OCI-LY3 (cell line): ENCODE results near the gene DPT.

Experiments used
- H2AFZ ChIP-seq: fragments of 200-600, 300-600 bp; shearing (Covaris generic); 2 replicates; pipeline ENCODE4 v1.6.0; 2014; ENCODE audit warnings: antibody characterized with exemption, low read depth, low read length
- H3K27ac ChIP-seq: fragments of 200-600, 300-600 bp; sonication (generic); 2 replicates; pipeline ENCODE4 v1.5.1; 2014; ENCODE audit warnings: mild to moderate bottlenecking, low read length, moderate library complexity, mixed read lengths
- H3K27me3 ChIP-seq: fragments of 200-600, 300-600 bp; sonication (generic); 2 replicates; pipeline ENCODE4 v1.6.1; 2014; ENCODE audit warnings: low read depth, low read length, mixed read lengths
- H3K36me3 ChIP-seq: fragments of 200-600, 300-600 bp; sonication (generic); replicated peaks from 2 replicates; pipeline ENCODE3; 2014; ENCODE audit warnings: low read depth, low read length, mixed read lengths
- H3K4me1 ChIP-seq: fragments of 300-600, 200-600 bp; sonication (generic); 2 replicates; pipeline ENCODE4 v1.6.1; 2014; ENCODE audit warnings: low read length, mixed read lengths
- H3K4me2 ChIP-seq: fragments of 200-600, 300-600 bp; sonication (generic); 2 replicates; pipeline ENCODE4 v1.6.1; 2014; ENCODE audit warnings: low read length, mixed read lengths
- H3K4me3 ChIP-seq: fragments of 300-600, 200-600 bp; sonication (generic); 2 replicates; pipeline ENCODE4 v1.5.1; 2014; ENCODE audit warnings: antibody characterized with exemption, mild to moderate bottlenecking, low read length, moderate library complexity
- H3K79me2 ChIP-seq: fragments of 300-600, 200-600 bp; shearing (Covaris generic); 2 replicates; pipeline ENCODE4 v1.6.1; 2014; ENCODE audit warnings: mild to moderate bottlenecking, low read length, mixed read lengths
- H3K9ac ChIP-seq: fragments of 300-600, 200-600 bp; shearing (Covaris generic); 2 replicates; pipeline ENCODE4 v1.6.0; 2014; ENCODE audit warnings: mild to moderate bottlenecking, low read length, moderate library complexity
- H3K9me3 ChIP-seq: fragments of 200-600, 300-600 bp; shearing (Covaris generic); 2 replicates; pipeline ENCODE4 v1.6.1; 2014; ENCODE audit warnings: low read length, mixed read lengths; ENCODE audit not compliant: insufficient read depth
- H4K20me1 ChIP-seq: fragments of 200-600, 300-600 bp; sonication (generic); 2 replicates; pipeline ENCODE4 v1.6.1; 2016; ENCODE audit warnings: low read length, mixed read lengths; ENCODE audit not compliant: insufficient read depth
- CTCF ChIP-seq: fragments of 200-600, 300-600 bp; sonication (generic); IDR thresholded peaks from 2 replicates; pipeline ENCODE4 v1.5.1; 2014; ENCODE audit warnings: antibody characterized with exemption, low read length, low read depth
- EZH2phosphoT487 ChIP-seq: fragments of 200-600 bp; shearing (Covaris generic); IDR thresholded peaks from 2 replicates; pipeline ENCODE4 v1.6.1; 2018; ENCODE audit warnings: antibody characterized with exemption, mixed run types, low read depth

Gene DPT

GRCh38 chr1:168728473-168729404, at the start of gene DPT:
Gene DPT, minus strand, starts transcription at chr1:168729206. Its CDS starts 32 bp downstream, at chr1:168729174.
- H2AFZ ChIP-seq, result no peak within 1 kb of the TSS
- no peaks in the 10 kb centered on the region for H4K20me1 ChIP-seq
- peaks cover 4% of the 10 kb centered on the region for H3K27me3 ChIP-seq
- no peaks in the 10 kb centered on the region for H3K79me2 ChIP-seq
- no peak within 1 kb of the TSS for H3K4me2 ChIP-seq
- TF ChIP-seq CTCF (no peak), EZH2phosphoT487 (no peak)
- H3K9me3 ChIP-seq, result no peaks in the 10 kb centered on the region
- no peaks in the 10 kb centered on the region for H3K4me1 ChIP-seq
- no peaks in the 10 kb centered on the region for H3K36me3 ChIP-seq
- H3K4me3 ChIP-seq, result no peak within 1 kb of the TSS
- H3K9ac ChIP-seq, result no peak within 1 kb of the TSS
- no peak within 1 kb of the TSS for H3K27ac ChIP-seq

GRCh38 chr1:168775366-168775765, 46.4 kb upstream of the DPT start:
- no peak overlapping the region for H3K4me2 ChIP-seq
- no peaks in the 10 kb centered on the region for H4K20me1 ChIP-seq
- no peak overlapping the region for H3K27ac ChIP-seq
- no peaks in the 10 kb centered on the region for H3K9me3 ChIP-seq
- no peaks in the 10 kb centered on the region for H3K79me2 ChIP-seq
- no peak overlapping the region for H3K4me3 ChIP-seq
- H3K36me3 ChIP-seq, result no peaks in the 10 kb centered on the region
- H3K9ac ChIP-seq, result no peak overlapping the region
- TF ChIP-seq EZH2phosphoT487 (no peak), CTCF (no peak)
- H3K4me1 ChIP-seq, result peaks cover 3% of the 10 kb centered on the region; the same call in 1 of the 2 replicates
- H2AFZ ChIP-seq, result no peak overlapping the region
- peaks cover 11% of the 10 kb centered on the region; the same call in 1 of the 2 replicates for H3K27me3 ChIP-seq

DNA sequence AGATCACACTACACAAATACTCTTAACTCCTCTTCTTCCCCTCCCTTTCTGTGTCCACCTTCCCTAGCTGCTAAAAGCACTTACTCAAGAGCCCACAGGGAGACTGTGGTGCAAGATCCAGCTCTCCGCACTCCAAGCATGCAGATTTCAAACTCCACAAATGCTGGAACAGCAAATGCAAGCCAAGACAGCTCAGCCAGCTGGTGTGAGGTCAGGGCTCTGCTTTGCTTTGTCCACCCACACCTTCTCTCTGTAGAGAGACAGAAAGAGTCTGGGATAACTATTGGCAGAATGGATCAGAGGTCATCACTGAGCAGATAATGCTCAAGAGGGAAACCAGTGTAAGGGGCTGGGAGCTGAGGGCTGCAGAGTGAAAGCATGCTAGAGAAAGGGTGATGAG, 45.2 kb upstream of the DPT start:
- Histone ChIP-seq H3K27ac (no peak overlapping the region), H3K79me2 (no peaks in the 10 kb centered on the region), H3K9ac (no peak overlapping the region), H2AFZ (no peak overlapping the region), H4K20me1 (no peaks in the 10 kb centered on the region), H3K4me3 (no peak overlapping the region), H3K27me3 (peaks cover 2% of the 10 kb centered on the region; the same call in 1 of the 2 replicates), H3K4me2 (no peak overlapping the region), H3K9me3 (no peaks in the 10 kb centered on the region), H3K36me3 (no peaks in the 10 kb centered on the region), H3K4me1 (peaks cover 3% of the 10 kb centered on the region; the same call in 1 of the 2 replicates)
- TF ChIP-seq EZH2phosphoT487, result no peak
- TF ChIP-seq CTCF, result no peak

DNA sequence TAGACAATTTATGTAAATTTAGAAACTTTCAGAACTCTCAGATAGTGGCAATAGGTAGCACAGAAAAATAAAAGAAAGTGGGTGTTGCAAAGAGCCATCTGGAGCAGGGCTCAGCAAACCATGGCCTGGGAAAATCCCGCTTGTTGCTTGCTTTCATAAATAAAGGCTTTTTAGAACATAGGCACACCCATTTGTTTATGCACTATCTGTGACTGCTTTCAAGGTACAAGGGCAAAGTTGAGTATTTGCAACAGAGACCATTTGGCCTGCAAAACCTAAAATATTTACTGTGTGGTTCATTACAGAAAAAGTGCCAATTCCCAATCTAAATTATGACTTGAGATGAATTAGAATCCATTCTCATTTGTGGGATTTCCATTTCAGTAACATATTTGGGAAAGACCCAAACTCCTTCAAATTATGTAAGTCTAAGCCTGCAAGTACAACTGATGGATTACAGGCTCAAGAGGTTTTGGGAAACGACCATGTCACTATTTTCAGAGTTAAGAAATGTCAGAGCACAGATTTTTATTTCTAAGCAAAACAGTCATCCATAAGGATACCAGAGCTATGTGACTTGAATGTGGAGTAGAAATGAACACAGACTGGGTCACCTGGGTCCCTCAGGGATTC, 43.5 kb upstream of the DPT start:
- Histone ChIP-seq H3K27me3 (no peaks in the 10 kb centered on the region), H2AFZ (no peak overlapping the region), H3K27ac (no peak overlapping the region), H3K36me3 (no peaks in the 10 kb centered on the region), H3K4me1 (peaks cover 3% of the 10 kb centered on the region; the same call in 1 of the 2 replicates), H3K79me2 (no peaks in the 10 kb centered on the region), H3K4me2 (no peak overlapping the region), H3K4me3 (no peak overlapping the region), H3K9me3 (no peaks in the 10 kb centered on the region), H3K9ac (no peak overlapping the region), H4K20me1 (no peaks in the 10 kb centered on the region)
- no peak for TF ChIP-seq EZH2phosphoT487
- no peak for TF ChIP-seq CTCF
